ENCODE results near the gene LRWD1.

LRWD1 gene

GRCh38 chr7:102439963-102440795 lies 24.6 kb upstream of the LRWD1 start:
- H3K27ac ChIP-seq = peak overlapping the region; percentile 70
- DNase-seq (ENCODE audit: low spot score) = peak; percentile 87
- ChIA-PET CTCF (interaction anchor here (1.0 kb wide), 1 partner anchor 11 kb away, joined by 4 read pairs; no protein-coding TSS in a partner anchor), POLR2A (ENCODE audit: low non-redundant PET) (no interaction called here)
- TF ChIP-seq, protein P1, sequence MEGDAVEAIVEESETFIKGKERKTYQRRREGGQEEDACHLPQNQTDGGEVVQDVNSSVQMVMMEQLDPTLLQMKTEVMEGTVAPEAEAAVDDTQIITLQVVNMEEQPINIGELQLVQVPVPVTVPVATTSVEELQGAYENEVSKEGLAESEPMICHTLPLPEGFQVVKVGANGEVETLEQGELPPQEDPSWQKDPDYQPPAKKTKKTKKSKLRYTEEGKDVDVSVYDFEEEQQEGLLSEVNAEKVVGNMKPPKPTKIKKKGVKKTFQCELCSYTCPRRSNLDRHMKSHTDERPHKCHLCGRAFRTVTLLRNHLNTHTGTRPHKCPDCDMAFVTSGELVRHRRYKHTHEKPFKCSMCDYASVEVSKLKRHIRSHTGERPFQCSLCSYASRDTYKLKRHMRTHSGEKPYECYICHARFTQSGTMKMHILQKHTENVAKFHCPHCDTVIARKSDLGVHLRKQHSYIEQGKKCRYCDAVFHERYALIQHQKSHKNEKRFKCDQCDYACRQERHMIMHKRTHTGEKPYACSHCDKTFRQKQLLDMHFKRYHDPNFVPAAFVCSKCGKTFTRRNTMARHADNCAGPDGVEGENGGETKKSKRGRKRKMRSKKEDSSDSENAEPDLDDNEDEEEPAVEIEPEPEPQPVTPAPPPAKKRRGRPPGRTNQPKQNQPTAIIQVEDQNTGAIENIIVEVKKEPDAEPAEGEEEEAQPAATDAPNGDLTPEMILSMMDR (conservative IDR thresholded peaks at IDR 0.05; ENCODE audit: low read depth) = no peak

GRCh38 chr7:102444961-102445673 lies 19.7 kb upstream of the LRWD1 start:
- ChIA-PET POLR2A (ENCODE audit: low non-redundant PET) (interaction anchor here (0.7 kb wide), 1 partner anchor 634 kb away, joined by 7 read pairs; no protein-coding TSS in a partner anchor), CTCF (no interaction called here)
- DNase-seq (ENCODE audit: low spot score) = no peak
- TF ChIP-seq, protein P1 (conservative IDR thresholded peaks at IDR 0.05; ENCODE audit: low read depth) = no peak
- peak overlapping the region; percentile 25; the same call in 1 of the 2 replicates for H3K27ac ChIP-seq

- TF ChIP-seq, protein P1 (conservative IDR thresholded peaks at IDR 0.05; ENCODE audit: low read depth) = no peak
- DNase-seq (ENCODE audit: low spot score) = no peak
- CTCF ChIA-PET = no interaction called here
- H3K27ac ChIP-seq = peak overlapping the region; percentile 25; the same call in 1 of the 2 replicates
- POLR2A ChIA-PET (ENCODE audit: low non-redundant PET) = no interaction called here
Measured at GRCh38 chr7:102445674-102446071, 19.1 kb upstream of the LRWD1 start.

- ChIA-PET POLR2A (ENCODE audit: low non-redundant PET) (no interaction called here), CTCF (no interaction called here)
- TF ChIP-seq, protein P1 (conservative IDR thresholded peaks at IDR 0.05; ENCODE audit: low read depth) = no peak
- no peak for DNase-seq (ENCODE audit: low spot score)
- H3K27ac ChIP-seq = no peak overlapping the region
Measured at GRCh38 chr7:102446387-102447156, 18.2 kb upstream of the LRWD1 start.

DNA sequence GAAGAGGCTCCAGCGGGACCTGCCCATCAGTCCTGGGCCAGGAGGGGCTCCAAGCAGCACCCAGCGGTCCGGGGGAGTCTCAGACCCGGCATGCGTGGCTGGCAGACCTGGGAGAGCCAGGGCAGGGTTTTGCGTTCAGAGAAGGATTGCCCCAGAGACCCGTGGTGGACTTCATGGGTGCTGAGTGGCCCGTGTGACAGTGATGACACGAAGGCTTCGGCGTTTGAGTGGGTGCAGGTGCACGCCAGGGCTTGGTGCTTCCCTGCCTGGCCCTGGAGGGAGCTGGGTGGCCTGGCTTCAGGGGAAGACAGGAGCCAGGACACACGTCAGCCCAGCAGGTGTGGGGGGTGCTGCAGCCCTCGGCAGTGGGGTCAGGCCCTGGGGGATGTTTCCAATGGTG lies 17.5 kb upstream of the LRWD1 start:
- ChIA-PET POLR2A (ENCODE audit: low non-redundant PET) (no interaction called here), CTCF (no interaction called here)
- H3K27ac ChIP-seq = no peak overlapping the region
- TF ChIP-seq, protein P1 (conservative IDR thresholded peaks at IDR 0.05; ENCODE audit: low read depth) = no peak
- no peak for DNase-seq (ENCODE audit: low spot score)

GRCh38 chr7:102449136-102449535 lies 15.6 kb upstream of the LRWD1 start:
- no peak for DNase-seq (ENCODE audit: low spot score)
- ChIA-PET CTCF (no interaction called here), POLR2A (ENCODE audit: low non-redundant PET) (no interaction called here)
- TF ChIP-seq, protein P1 (conservative IDR thresholded peaks at IDR 0.05; ENCODE audit: low read depth) = no peak
- no peak overlapping the region for H3K27ac ChIP-seq
